ENCODE measurements around the gene UGT2B17.
"Not testable (repeated sequence)": the region's sequence is repeated elsewhere in the genome, so short reads cannot be mapped to it uniquely, and the experiment has no call there.

DNA sequence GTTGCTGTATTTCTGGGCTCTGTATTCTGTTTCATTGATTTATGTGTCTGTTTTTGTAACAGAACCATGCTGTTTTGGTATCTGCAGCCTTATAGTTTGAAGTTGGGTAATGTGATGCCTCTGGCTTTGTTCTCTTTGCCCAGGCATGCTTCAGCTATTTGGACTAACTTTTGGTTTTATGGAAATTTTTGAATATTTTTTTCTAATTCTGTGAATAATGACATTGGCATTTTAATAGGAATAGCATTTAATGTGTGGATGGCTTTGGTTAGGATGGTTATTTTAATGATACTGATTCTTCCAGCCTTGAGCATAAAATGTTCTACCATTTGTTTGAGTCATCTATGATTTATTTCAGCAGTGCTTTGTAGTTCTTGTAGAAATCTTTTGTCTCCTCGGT, 53.9 kb downstream of the UGT2B17 start:
- TF ChIP-seq TCF3 (IDR thresholded peaks at IDR 0.05; ENCODE audit: borderline replicate concordance, insufficient read depth, low read depth, low read length); KAT2A (conservative IDR thresholded peaks at IDR 0.05; ENCODE audit: control insufficient read depth, low read depth, low read length); ZNF622 (IDR thresholded peaks at IDR 0.05); CHD4 (IDR thresholded peaks at IDR 0.05); NRF1 (conservative IDR thresholded peaks at IDR 0.05; ENCODE audit: low read depth, low read length); MTA3 (IDR thresholded peaks at IDR 0.05; ENCODE audit: borderline replicate concordance, low read length); RAD21 (IDR thresholded peaks at IDR 0.05; ENCODE audit: insufficient read depth, low read depth, low read length); KDM1A (IDR thresholded peaks at IDR 0.05; ENCODE audit: borderline replicate concordance); TAF1 (IDR thresholded peaks at IDR 0.05; ENCODE audit: borderline replicate concordance, low read depth, low read length); JUNB (IDR thresholded peaks at IDR 0.05); CREB1 (IDR thresholded peaks at IDR 0.05; ENCODE audit: low read depth); TCF12 (IDR thresholded peaks at IDR 0.05; ENCODE audit: low read depth, low read length): not testable (repeated sequence)
- TF ChIP-seq, protein P1, sequence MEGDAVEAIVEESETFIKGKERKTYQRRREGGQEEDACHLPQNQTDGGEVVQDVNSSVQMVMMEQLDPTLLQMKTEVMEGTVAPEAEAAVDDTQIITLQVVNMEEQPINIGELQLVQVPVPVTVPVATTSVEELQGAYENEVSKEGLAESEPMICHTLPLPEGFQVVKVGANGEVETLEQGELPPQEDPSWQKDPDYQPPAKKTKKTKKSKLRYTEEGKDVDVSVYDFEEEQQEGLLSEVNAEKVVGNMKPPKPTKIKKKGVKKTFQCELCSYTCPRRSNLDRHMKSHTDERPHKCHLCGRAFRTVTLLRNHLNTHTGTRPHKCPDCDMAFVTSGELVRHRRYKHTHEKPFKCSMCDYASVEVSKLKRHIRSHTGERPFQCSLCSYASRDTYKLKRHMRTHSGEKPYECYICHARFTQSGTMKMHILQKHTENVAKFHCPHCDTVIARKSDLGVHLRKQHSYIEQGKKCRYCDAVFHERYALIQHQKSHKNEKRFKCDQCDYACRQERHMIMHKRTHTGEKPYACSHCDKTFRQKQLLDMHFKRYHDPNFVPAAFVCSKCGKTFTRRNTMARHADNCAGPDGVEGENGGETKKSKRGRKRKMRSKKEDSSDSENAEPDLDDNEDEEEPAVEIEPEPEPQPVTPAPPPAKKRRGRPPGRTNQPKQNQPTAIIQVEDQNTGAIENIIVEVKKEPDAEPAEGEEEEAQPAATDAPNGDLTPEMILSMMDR (IDR thresholded peaks at IDR 0.05 in 2 of 3, conservative IDR thresholded peaks at IDR 0.05 in 1 of 3; ENCODE audit: control insufficient read depth in 2 of 3, extremely low read depth in 1 of 3, insufficient read depth in 1 of 3, low read depth in 3 of 3, low read length in 3 of 3): not testable (repeated sequence)
